ENCODE measurements around the gene AIPL1.

The AIPL1 gene

GRCh38 chr17:6415616-6416015 is 19.3 kb downstream of the AIPL1 start:
- Histone ChIP-seq H3K36me3 (ENCODE audit: low read length) (no peaks in the 10 kb centered on the region), H3K27ac (ENCODE audit: low read depth, low read length) (no peak overlapping the region), H2AFZ (ENCODE audit: low read depth, low read length, severe bottlenecking) (no peak overlapping the region), H3K79me2 (ENCODE audit: insufficient read depth, low read length) (no peaks in the 10 kb centered on the region), H3K4me2 (ENCODE audit: low read depth, low read length, poor library complexity, severe bottlenecking) (no peak overlapping the region), H4K20me1 (ENCODE audit: low read depth, low read length) (no peaks in the 10 kb centered on the region), H3K9ac (ENCODE audit: low read length) (no peak overlapping the region), H3F3A (ENCODE audit: insufficient read depth) (no peaks in the 10 kb centered on the region), H3K9me2 (replicated peaks; ENCODE audit: insufficient read depth, low read length) (no peaks in the 10 kb centered on the region), H3K4me3 (ENCODE audit: insufficient read depth, low read length, poor library complexity, severe bottlenecking) (no peak overlapping the region), H3K9me3 (ENCODE audit: insufficient read depth, low read length) (no peaks in the 10 kb centered on the region), H3K27me3 (ENCODE audit: low read length) (no peaks in the 10 kb centered on the region)
- no peak for TF ChIP-seq EZH2phosphoT487 (conservative IDR thresholded peaks at IDR 0.05; ENCODE audit: low read length)
- TF ChIP-seq, protein P1, sequence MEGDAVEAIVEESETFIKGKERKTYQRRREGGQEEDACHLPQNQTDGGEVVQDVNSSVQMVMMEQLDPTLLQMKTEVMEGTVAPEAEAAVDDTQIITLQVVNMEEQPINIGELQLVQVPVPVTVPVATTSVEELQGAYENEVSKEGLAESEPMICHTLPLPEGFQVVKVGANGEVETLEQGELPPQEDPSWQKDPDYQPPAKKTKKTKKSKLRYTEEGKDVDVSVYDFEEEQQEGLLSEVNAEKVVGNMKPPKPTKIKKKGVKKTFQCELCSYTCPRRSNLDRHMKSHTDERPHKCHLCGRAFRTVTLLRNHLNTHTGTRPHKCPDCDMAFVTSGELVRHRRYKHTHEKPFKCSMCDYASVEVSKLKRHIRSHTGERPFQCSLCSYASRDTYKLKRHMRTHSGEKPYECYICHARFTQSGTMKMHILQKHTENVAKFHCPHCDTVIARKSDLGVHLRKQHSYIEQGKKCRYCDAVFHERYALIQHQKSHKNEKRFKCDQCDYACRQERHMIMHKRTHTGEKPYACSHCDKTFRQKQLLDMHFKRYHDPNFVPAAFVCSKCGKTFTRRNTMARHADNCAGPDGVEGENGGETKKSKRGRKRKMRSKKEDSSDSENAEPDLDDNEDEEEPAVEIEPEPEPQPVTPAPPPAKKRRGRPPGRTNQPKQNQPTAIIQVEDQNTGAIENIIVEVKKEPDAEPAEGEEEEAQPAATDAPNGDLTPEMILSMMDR (IDR thresholded peaks at IDR 0.05; ENCODE audit: insufficient read depth, low read length, poor library complexity, severe bottlenecking), result no peak

DNA sequence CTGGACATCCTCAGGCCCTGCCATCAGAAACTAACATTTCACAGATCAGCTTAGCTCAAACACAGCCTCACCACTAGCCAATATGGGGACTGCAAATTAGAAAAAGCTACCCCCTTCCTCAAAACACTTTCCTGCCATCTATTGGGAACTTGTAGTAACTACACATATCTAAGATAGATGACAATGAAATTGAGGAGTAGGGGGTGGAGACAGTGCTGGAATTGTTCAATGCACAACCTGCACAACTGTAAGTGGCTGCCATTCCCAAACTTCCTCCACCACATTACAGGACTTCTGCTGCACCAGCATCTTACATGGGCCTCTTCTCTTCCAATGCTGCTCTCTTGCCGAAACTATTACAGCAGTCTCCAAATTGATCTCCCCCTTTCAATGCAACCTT is 21.9 kb downstream of the AIPL1 start:
- Histone ChIP-seq H3K27ac (ENCODE audit: low read depth, low read length) (no peak overlapping the region), H2AFZ (ENCODE audit: low read depth, low read length, severe bottlenecking) (no peak overlapping the region), H3K79me2 (ENCODE audit: insufficient read depth, low read length) (no peaks in the 10 kb centered on the region), H3F3A (ENCODE audit: insufficient read depth) (no peaks in the 10 kb centered on the region), H3K9me2 (replicated peaks; ENCODE audit: insufficient read depth, low read length) (no peaks in the 10 kb centered on the region), H3K4me3 (ENCODE audit: insufficient read depth, low read length, poor library complexity, severe bottlenecking) (no peak overlapping the region), H4K20me1 (ENCODE audit: low read depth, low read length) (no peaks in the 10 kb centered on the region), H3K36me3 (ENCODE audit: low read length) (no peaks in the 10 kb centered on the region), H3K4me2 (ENCODE audit: low read depth, low read length, poor library complexity, severe bottlenecking) (no peak overlapping the region), H3K9ac (ENCODE audit: low read length) (no peak overlapping the region), H3K27me3 (ENCODE audit: low read length) (no peaks in the 10 kb centered on the region), H3K9me3 (ENCODE audit: insufficient read depth, low read length) (no peaks in the 10 kb centered on the region)
- TF ChIP-seq, protein P1 (IDR thresholded peaks at IDR 0.05; ENCODE audit: insufficient read depth, low read length, poor library complexity, severe bottlenecking), result no peak
- TF ChIP-seq EZH2phosphoT487 (conservative IDR thresholded peaks at IDR 0.05; ENCODE audit: low read length), result no peak

DNA sequence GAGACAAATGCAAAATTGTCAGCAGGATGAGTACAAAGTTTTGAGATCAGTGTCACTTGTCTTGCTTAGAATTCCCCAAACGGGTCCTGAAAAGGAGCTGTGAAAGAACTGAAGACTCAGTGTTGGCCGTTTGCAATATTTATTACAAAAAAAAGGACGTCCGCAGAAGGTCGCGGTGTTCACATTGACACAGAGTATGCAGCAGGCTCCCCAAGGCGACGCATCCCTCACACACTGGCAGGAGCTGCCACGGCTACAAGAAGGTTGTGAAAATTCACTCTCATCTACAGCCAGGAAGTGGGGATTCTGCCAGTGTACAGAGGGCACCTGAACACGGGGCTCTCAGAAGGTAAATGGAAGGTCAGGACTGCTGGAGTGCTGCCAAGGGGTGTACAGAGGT is 26.2 kb downstream of the AIPL1 start:
- Histone ChIP-seq H3K79me2 (ENCODE audit: insufficient read depth, low read length) (no peaks in the 10 kb centered on the region), H4K20me1 (ENCODE audit: low read depth, low read length) (no peaks in the 10 kb centered on the region), H3F3A (ENCODE audit: insufficient read depth) (no peaks in the 10 kb centered on the region), H2AFZ (ENCODE audit: low read depth, low read length, severe bottlenecking) (no peak overlapping the region), H3K36me3 (ENCODE audit: low read length) (no peaks in the 10 kb centered on the region), H3K4me2 (ENCODE audit: low read depth, low read length, poor library complexity, severe bottlenecking) (no peak overlapping the region), H3K4me3 (ENCODE audit: insufficient read depth, low read length, poor library complexity, severe bottlenecking) (no peak overlapping the region), H3K9me3 (ENCODE audit: insufficient read depth, low read length) (no peaks in the 10 kb centered on the region), H3K9ac (ENCODE audit: low read length) (no peak overlapping the region), H3K27ac (ENCODE audit: low read depth, low read length) (no peak overlapping the region), H3K27me3 (ENCODE audit: low read length) (no peaks in the 10 kb centered on the region), H3K9me2 (replicated peaks; ENCODE audit: insufficient read depth, low read length) (no peaks in the 10 kb centered on the region)
- no peak for TF ChIP-seq EZH2phosphoT487 (conservative IDR thresholded peaks at IDR 0.05; ENCODE audit: low read length)
- TF ChIP-seq, protein P1 (IDR thresholded peaks at IDR 0.05; ENCODE audit: insufficient read depth, low read length, poor library complexity, severe bottlenecking), result no peak
